ENCODE data around the gene KHDC4. TPM values are rescaled to one million over a fixed set of nuclear protein-coding genes. Genes with fewer than 3 reads are reported as not detected.
A peak's percentile ranks its signal among the peaks of the same experiment; 100 is the strongest.

The KHDC4 gene
- total and polyA plus RNA-seq, 2 of the 13 experiments (the other 11 are each of a cell fraction or from before 2014, with no cell fraction given) = 33.5 to 92.0 TPM

DNA sequence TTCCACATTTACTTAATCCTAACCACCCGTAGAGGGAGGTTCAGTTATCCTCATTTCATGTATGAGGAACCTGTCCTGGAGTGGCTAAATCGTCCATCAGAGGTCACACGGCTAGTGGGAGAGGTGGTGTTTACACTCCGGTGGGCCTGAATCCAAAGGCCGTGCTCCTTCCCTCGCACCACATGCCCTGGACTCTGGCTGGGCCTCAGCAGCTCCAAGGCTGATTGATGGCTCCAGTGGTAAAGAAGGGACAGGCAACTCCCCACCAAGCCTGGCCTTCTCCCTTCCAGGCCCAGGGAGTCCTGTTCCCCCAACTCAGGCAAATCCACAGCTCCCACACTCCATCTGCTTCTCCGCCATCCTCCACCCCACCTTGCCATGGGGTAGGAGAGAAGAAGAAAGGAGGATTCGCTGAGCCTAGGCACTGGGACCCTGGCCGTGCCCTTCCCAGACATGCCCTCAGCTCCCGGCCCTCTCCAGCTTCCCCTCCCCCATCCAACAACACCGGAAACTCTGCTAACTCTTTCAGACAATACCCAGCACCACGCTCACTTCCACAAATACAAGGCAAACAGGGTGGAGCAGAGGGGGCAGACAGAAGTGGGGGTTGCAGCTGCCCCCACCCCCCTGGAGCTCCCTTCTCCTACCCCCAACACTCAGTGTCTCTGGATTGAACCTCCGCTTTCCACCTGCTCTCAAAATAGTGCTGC, 33.3 kb upstream of the KHDC4 start (continued):
- TF ChIP-seq, protein P1, sequence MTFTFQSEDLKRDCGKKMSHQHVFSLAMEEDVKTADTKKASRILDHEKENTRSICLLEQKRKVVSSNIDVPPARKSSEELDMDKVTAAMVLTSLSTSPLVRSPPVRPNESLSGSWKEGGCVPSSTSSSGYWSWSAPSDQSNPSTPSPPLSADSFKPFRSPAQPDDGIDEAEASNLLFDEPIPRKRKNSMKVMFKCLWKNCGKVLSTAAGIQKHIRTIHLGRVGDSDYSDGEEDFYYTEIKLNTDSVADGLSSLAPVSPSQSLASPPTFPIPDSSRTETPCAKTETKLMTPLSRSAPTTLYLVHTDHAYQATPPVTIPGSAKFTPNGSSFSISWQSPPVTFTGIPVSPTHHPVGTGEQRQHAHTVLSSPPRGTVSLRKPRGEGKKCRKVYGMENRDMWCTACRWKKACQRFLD (CRISPR knock-in tag; IDR thresholded peaks at IDR 0.05; ENCODE audit: borderline replicate concordance) = no peak
- TF ChIP-seq, protein P2, sequence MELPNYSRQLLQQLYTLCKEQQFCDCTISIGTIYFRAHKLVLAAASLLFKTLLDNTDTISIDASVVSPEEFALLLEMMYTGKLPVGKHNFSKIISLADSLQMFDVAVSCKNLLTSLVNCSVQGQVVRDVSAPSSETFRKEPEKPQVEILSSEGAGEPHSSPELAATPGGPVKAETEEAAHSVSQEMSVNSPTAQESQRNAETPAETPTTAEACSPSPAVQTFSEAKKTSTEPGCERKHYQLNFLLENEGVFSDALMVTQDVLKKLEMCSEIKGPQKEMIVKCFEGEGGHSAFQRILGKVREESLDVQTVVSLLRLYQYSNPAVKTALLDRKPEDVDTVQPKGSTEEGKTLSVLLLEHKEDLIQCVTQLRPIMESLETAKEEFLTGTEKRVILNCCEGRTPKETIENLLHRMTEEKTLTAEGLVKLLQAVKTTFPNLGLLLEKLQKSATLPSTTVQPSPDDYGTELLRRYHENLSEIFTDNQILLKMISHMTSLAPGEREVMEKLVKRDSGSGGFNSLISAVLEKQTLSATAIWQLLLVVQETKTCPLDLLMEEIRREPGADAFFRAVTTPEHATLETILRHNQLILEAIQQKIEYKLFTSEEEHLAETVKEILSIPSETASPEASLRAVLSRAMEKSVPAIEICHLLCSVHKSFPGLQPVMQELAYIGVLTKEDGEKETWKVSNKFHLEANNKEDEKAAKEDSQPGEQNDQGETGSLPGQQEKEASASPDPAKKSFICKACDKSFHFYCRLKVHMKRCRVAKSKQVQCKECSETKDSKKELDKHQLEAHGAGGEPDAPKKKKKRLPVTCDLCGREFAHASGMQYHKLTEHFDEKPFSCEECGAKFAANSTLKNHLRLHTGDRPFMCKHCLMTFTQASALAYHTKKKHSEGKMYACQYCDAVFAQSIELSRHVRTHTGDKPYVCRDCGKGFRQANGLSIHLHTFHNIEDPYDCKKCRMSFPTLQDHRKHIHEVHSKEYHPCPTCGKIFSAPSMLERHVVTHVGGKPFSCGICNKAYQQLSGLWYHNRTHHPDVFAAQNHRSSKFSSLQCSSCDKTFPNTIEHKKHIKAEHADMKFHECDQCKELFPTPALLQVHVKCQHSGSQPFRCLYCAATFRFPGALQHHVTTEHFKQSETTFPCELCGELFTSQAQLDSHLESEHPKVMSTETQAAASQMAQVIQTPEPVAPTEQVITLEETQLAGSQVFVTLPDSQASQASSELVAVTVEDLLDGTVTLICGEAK (IDR thresholded peaks at IDR 0.05) = no peak
- TF ChIP-seq, protein P2 (CRISPR knock-in tag; IDR thresholded peaks at IDR 0.05) = peak; percentile 75; the same call in 1 of the 2 replicates
- TF ChIP-seq CBX5 (CRISPR knock-in tag; IDR thresholded peaks at IDR 0.05; ENCODE audit: borderline replicate concordance) = peak; percentile 27; the same call in 1 of the 2 replicates
- TF ChIP-seq, protein P3, sequence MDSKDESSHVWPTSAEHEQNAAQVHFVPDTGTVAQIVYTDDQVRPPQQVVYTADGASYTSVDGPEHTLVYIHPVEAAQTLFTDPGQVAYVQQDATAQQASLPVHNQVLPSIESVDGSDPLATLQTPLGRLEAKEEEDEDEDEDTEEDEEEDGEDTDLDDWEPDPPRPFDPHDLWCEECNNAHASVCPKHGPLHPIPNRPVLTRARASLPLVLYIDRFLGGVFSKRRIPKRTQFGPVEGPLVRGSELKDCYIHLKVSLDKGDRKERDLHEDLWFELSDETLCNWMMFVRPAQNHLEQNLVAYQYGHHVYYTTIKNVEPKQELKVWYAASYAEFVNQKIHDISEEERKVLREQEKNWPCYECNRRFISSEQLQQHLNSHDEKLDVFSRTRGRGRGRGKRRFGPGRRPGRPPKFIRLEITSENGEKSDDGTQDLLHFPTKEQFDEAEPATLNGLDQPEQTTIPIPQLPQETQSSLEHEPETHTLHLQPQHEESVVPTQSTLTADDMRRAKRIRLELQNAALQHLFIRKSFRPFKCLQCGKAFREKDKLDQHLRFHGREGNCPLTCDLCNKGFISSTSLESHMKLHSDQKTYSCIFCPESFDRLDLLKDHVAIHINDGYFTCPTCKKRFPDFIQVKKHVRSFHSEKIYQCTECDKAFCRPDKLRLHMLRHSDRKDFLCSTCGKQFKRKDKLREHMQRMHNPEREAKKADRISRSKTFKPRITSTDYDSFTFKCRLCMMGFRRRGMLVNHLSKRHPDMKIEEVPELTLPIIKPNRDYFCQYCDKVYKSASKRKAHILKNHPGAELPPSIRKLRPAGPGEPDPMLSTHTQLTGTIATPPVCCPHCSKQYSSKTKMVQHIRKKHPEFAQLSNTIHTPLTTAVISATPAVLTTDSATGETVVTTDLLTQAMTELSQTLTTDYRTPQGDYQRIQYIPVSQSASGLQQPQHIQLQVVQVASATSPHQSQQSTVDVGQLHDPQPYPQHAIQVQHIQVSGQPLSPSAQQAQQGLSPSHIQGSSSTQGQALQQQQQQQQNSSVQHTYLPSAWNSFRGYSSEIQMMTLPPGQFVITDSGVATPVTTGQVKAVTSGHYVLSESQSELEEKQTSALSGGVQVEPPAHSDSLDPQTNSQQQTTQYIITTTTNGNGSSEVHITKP (CRISPR knock-in tag; IDR thresholded peaks at IDR 0.05; ENCODE audit: low read depth) = no peak; the same call in 1 of the 2 replicates
- TF ChIP-seq, protein P4, sequence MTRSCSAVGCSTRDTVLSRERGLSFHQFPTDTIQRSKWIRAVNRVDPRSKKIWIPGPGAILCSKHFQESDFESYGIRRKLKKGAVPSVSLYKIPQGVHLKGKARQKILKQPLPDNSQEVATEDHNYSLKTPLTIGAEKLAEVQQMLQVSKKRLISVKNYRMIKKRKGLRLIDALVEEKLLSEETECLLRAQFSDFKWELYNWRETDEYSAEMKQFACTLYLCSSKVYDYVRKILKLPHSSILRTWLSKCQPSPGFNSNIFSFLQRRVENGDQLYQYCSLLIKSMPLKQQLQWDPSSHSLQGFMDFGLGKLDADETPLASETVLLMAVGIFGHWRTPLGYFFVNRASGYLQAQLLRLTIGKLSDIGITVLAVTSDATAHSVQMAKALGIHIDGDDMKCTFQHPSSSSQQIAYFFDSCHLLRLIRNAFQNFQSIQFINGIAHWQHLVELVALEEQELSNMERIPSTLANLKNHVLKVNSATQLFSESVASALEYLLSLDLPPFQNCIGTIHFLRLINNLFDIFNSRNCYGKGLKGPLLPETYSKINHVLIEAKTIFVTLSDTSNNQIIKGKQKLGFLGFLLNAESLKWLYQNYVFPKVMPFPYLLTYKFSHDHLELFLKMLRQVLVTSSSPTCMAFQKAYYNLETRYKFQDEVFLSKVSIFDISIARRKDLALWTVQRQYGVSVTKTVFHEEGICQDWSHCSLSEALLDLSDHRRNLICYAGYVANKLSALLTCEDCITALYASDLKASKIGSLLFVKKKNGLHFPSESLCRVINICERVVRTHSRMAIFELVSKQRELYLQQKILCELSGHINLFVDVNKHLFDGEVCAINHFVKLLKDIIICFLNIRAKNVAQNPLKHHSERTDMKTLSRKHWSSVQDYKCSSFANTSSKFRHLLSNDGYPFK (CRISPR knock-in tag; IDR thresholded peaks at IDR 0.05; ENCODE audit: borderline replicate concordance) = peak; percentile 43; the same call in 1 of the 2 replicates
- TF ChIP-seq CHD4 (IDR thresholded peaks at IDR 0.05; ENCODE audit: borderline replicate concordance, low read length) = no peak
- no peak for TF ChIP-seq ZSCAN9 (CRISPR knock-in tag; IDR thresholded peaks at IDR 0.05; ENCODE audit: borderline replicate concordance)
